NCI-H82 (cell line): ENCODE measurements around the gene FAM240A.

Experiments used
- DNase-seq: peaks from one replicate; lab custom pipeline; 2025; lab: John Stamatoyannopoulos, UW

The FAM240A gene

GRCh38 chr3:46626039-46626438 lies 13.7 kb downstream of the FAM240A start:
- DNase-seq = no peak

- DNase-seq = no peak
Measured at GRCh38 chr3:46627078-46627477, 14.8 kb downstream of the FAM240A start.

GRCh38 chr3:46628901-46629369 lies 16.6 kb downstream of the FAM240A start:
- no peak for DNase-seq

GRCh38 chr3:46629551-46630517 lies 17.5 kb downstream of the FAM240A start:
- peak; percentile 84 for DNase-seq

- no peak for DNase-seq
Measured at GRCh38 chr3:46632792-46633191, 20.5 kb downstream of the FAM240A start.

- DNase-seq = no peak
Measured at GRCh38 chr3:46634856-46635255, 22.5 kb downstream of the FAM240A start.

GRCh38 chr3:46639221-46639620 lies 26.9 kb downstream of the FAM240A start:
- no peak for DNase-seq

GRCh38 chr3:46640927-46641326 lies 28.6 kb downstream of the FAM240A start:
- DNase-seq = no peak

GRCh38 chr3:46642971-46643370 lies 30.6 kb downstream of the FAM240A start:
- DNase-seq = no peak

GRCh38 chr3:46643701-46644100 lies 31.4 kb downstream of the FAM240A start:
- DNase-seq = no peak

- no peak for DNase-seq
Measured at GRCh38 chr3:46646700-46647099, 34.4 kb downstream of the FAM240A start.

GRCh38 chr3:46648096-46648495 lies 35.8 kb downstream of the FAM240A start:
- no peak for DNase-seq

GRCh38 chr3:46649436-46649835 lies 37.1 kb downstream of the FAM240A start:
- no peak for DNase-seq

- DNase-seq = no peak
Measured at GRCh38 chr3:46651084-46651483, 38.8 kb downstream of the FAM240A start.

- DNase-seq = no peak
Measured at GRCh38 chr3:46655271-46655670, 42.9 kb downstream of the FAM240A start.

- DNase-seq = no peak
Measured at GRCh38 chr3:46656778-46657556, 44.6 kb downstream of the FAM240A start.

- DNase-seq = no peak
Measured at GRCh38 chr3:46659285-46659684, 47.0 kb downstream of the FAM240A start.

GRCh38 chr3:46660003-46660402 lies 47.7 kb downstream of the FAM240A start:
- no peak for DNase-seq

- peak; percentile 17 for DNase-seq
Measured at GRCh38 chr3:46660543-46661523, 48.5 kb downstream of the FAM240A start.

- DNase-seq = peak; percentile 39
Measured at GRCh38 chr3:46661776-46662766, 49.7 kb downstream of the FAM240A start.
